H1 (cell line): ENCODE data around the gene AGBL5. TPM values are rescaled to one million over a fixed set of nuclear protein-coding genes. Genes with fewer than 3 reads are reported as not detected.
"Not testable (repeated sequence)": the region's sequence is repeated elsewhere in the genome, so short reads cannot be mapped to it uniquely, and the experiment has no call there.

Experiments
- CTCF ChIA-PET: fragments of 300-600 bp; sonication (Branson Sonifier 250); formaldehyde crosslinking; loops from one replicate; lab custom pipeline; 2021; ENCODE audit not compliant: partially characterized antibody; lab: Charles Lee
- POLR2A ChIA-PET: fragments of 300-600 bp; sonication (Branson Sonifier 250); formaldehyde crosslinking; loops from one replicate; lab custom pipeline; 2021; ENCODE audit warnings: inconsistent platforms; ENCODE audit not compliant: partially characterized antibody; lab: Charles Lee
- DNase-seq, 2 experiments: peaks; one replicate each; pipeline versions ENCODE4 v3.0.0 to v3.0.0-alpha.2; 2010 to 2022; ENCODE audit warnings: low spot score in 2 of 2, low read depth in 1 of 2, mixed read lengths in 1 of 2
- FAIRE-seq: peaks from 2 replicates; lab custom pipeline; 2011; peaks lifted over from hg19 to GRCh38; lab: Jason Lieb, UNC
- H2AFZ ChIP-seq: 2 replicates; pipeline ENCODE4 v1.8.1; 2012; ENCODE audit warnings: low read length, inconsistent platforms
- H2AK5ac ChIP-seq: 2 replicates; pipeline ENCODE4 v1.6.1; 2013; ENCODE audit warnings: low read depth, low read length
- H2BK120ac ChIP-seq: replicated peaks from 2 replicates; pipeline ENCODE3; 2013; ENCODE audit warnings: low read depth, low read length, inconsistent platforms
- H2BK12ac ChIP-seq: 2 replicates; pipeline ENCODE4 v1.6.1; 2013; ENCODE audit warnings: low read depth, low read length
- H2BK15ac ChIP-seq: 2 replicates; pipeline ENCODE4 v1.6.1; 2013; ENCODE audit warnings: low read length
- H2BK20ac ChIP-seq: 2 replicates; pipeline ENCODE4 v1.6.1; 2013; ENCODE audit warnings: low read length
- H2BK5ac ChIP-seq: 2 replicates; pipeline ENCODE4 v1.6.1; 2013; ENCODE audit warnings: low read depth, low read length
- H3K14ac ChIP-seq: 2 replicates; pipeline ENCODE4 v1.6.1; 2013; ENCODE audit warnings: inconsistent platforms; ENCODE audit not compliant: insufficient read length
- H3K18ac ChIP-seq: 2 replicates; pipeline ENCODE4 v1.6.1; 2013; ENCODE audit warnings: low read length; ENCODE audit errors: extremely low read depth
- H3K23ac ChIP-seq: 2 replicates; pipeline ENCODE4 v1.6.1; 2013; ENCODE audit warnings: inconsistent platforms; ENCODE audit not compliant: insufficient read length
- H3K23me2 ChIP-seq: 2 replicates; pipeline ENCODE4 v1.6.1; 2013; ENCODE audit warnings: low read depth, low read length
- H3K27ac ChIP-seq: 2 replicates; pipeline ENCODE4 v1.6.1; 2011; ENCODE audit warnings: low read depth, low read length, inconsistent platforms
- H3K27me3 ChIP-seq, 4 experiments: replicated peaks in 1 of 4; 1 replicate in 1 of 4; 2 replicates in 3 of 4; pipeline versions ENCODE4 v1.6.1 to v1.8.1; 2011 to 2013; ENCODE audit warnings: low read length in 3 of 4, mild to moderate bottlenecking in 3 of 4, inconsistent platforms in 2 of 4, mixed read lengths in 2 of 4, moderate library complexity in 1 of 4; ENCODE audit not compliant: control insufficient read depth in 3 of 4, insufficient read depth in 3 of 4; ENCODE audit errors: extremely low read depth in 1 of 4
- H3K36me3 ChIP-seq, 4 experiments: 2 replicates each; pipeline versions ENCODE4 v1.6.1 to v1.8.1; 2011 to 2013; ENCODE audit warnings: mild to moderate bottlenecking in 4 of 4, low read length in 3 of 4, moderate library complexity in 2 of 4, control low read depth in 1 of 4, inconsistent platforms in 1 of 4; ENCODE audit not compliant: insufficient read depth in 4 of 4, control insufficient read depth in 2 of 4
- H3K4ac ChIP-seq: replicated peaks from 2 replicates; pipeline ENCODE3; 2013; ENCODE audit warnings: low read length, low read depth, mixed read lengths, inconsistent platforms; ENCODE audit not compliant: insufficient read length
- H3K4me1 ChIP-seq, 4 experiments: replicated peaks in 1 of 4; 1 replicate in 1 of 4; 2 replicates in 3 of 4; pipeline versions ENCODE4 v1.6.1 to v1.8.1; 2011 to 2013; ENCODE audit warnings: low read length in 3 of 4, inconsistent platforms in 2 of 4, mixed read lengths in 1 of 4; ENCODE audit not compliant: insufficient read depth in 4 of 4, control insufficient read depth in 3 of 4
- H3K4me2 ChIP-seq, 2 experiments: 2 replicates each; pipeline versions ENCODE4 v1.6.1 to v1.8.1; 2011 to 2013; ENCODE audit warnings: low read depth in 2 of 2, low read length in 2 of 2, control low read depth in 1 of 2, inconsistent platforms in 1 of 2, mild to moderate bottlenecking in 1 of 2; ENCODE audit not compliant: insufficient read depth in 1 of 2
- H3K4me3 ChIP-seq, 4 experiments: fragments of 200-600, 300-600 bp in 1 of 4; sonication (generic), shearing (Covaris generic), sonication (Bioruptor Twin) in 1 of 4; 2 replicates each; pipeline versions ENCODE4 v1.5.1 to v1.8.1; 2011 to 2016; ENCODE audit warnings: low read length in 4 of 4, low read depth in 3 of 4, control low read depth in 2 of 4, inconsistent platforms in 2 of 4, mild to moderate bottlenecking in 2 of 4, mixed read lengths in 1 of 4, moderate library complexity in 1 of 4; ENCODE audit not compliant: insufficient read depth in 2 of 4; ENCODE audit errors: extremely low read depth in 1 of 4
- H3K56ac ChIP-seq: replicated peaks from 2 replicates; pipeline ENCODE3; 2013; ENCODE audit warnings: low read depth, mild to moderate bottlenecking, mixed read lengths, low read length, inconsistent platforms; ENCODE audit not compliant: insufficient read length
- H3K79me1 ChIP-seq: 2 replicates; pipeline ENCODE4 v1.6.1; 2013; ENCODE audit warnings: low read depth, low read length, control low read depth
- H3K79me2 ChIP-seq, 2 experiments: 2 replicates each; pipeline versions ENCODE4 v1.6.1 to v1.8.1; 2012 to 2013; ENCODE audit warnings: low read length in 2 of 2, mild to moderate bottlenecking in 2 of 2, inconsistent platforms in 1 of 2; ENCODE audit not compliant: insufficient read depth in 2 of 2, control insufficient read depth in 1 of 2
- H3K9ac ChIP-seq, 4 experiments: replicated peaks in 1 of 4; 1 replicate in 1 of 4; 2 replicates in 3 of 4; pipeline versions ENCODE4 v1.6.1 to v1.8.1; 2011 to 2013; ENCODE audit warnings: low read depth in 3 of 4, low read length in 3 of 4, control low read depth in 2 of 4, mild to moderate bottlenecking in 2 of 4, moderate library complexity in 2 of 4, inconsistent platforms in 1 of 4; ENCODE audit errors: extremely low read depth in 1 of 4
- H3K9me3 ChIP-seq, 2 experiments: 2 replicates each; pipeline versions ENCODE4 v1.6.1 to v1.8.1; 2012 to 2013; ENCODE audit warnings: mild to moderate bottlenecking in 2 of 2, moderate library complexity in 2 of 2, control low read depth in 1 of 2, inconsistent platforms in 1 of 2, low read depth in 1 of 2, low read length in 1 of 2, mixed read lengths in 1 of 2; ENCODE audit not compliant: insufficient read depth in 2 of 2
- H4K20me1 ChIP-seq, 2 experiments: replicated peaks in 1 of 2; 2 replicates each; pipeline versions ENCODE3 to v1.8.1; 2011 to 2013; ENCODE audit warnings: inconsistent platforms in 2 of 2, low read length in 2 of 2, mild to moderate bottlenecking in 1 of 2; ENCODE audit not compliant: insufficient read depth in 2 of 2, control insufficient read depth in 1 of 2
- H4K5ac ChIP-seq: 2 replicates; pipeline ENCODE4 v1.6.1; 2013; ENCODE audit warnings: low read length, low read depth, mixed read lengths, inconsistent platforms; ENCODE audit not compliant: insufficient read length
- H4K8ac ChIP-seq: 2 replicates; pipeline ENCODE4 v1.8.0; 2013; ENCODE audit warnings: mild to moderate bottlenecking, moderate library complexity, low read length, inconsistent platforms; ENCODE audit not compliant: insufficient read depth; ENCODE audit errors: extremely low read depth
- H4K91ac ChIP-seq: replicated peaks from 2 replicates; pipeline ENCODE3; 2013; ENCODE audit warnings: low read length, mixed read lengths, inconsistent platforms; ENCODE audit not compliant: insufficient read length
- CBX5 ChIP-seq: fragments of 300-800, 300-1000 bp; sonication (generic); IDR thresholded peaks from 2 replicates; pipeline ENCODE4 v1.7.1; 2016; ENCODE audit warnings: antibody characterized with exemption, low read length, low read depth
- POU5F1 ChIP-seq: IDR thresholded peaks from 2 replicates; pipeline ENCODE4 v1.6.1; 2011; ENCODE audit warnings: low read depth, mild to moderate bottlenecking, low read length, moderate library complexity
- SIX5 ChIP-seq: IDR thresholded peaks from 2 replicates; pipeline ENCODE4 v1.6.1; 2011; ENCODE audit warnings: mild to moderate bottlenecking, low read depth, low read length
- SUZ12 ChIP-seq: fragments of 200-600 bp; sonication (generic); IDR thresholded peaks from 2 replicates; pipeline ENCODE4 v1.6.1; 2012; ENCODE audit warnings: mild to moderate bottlenecking, inconsistent platforms, low read length, moderate library complexity, mixed read lengths
- WGBS, 2 experiments: shearing (Covaris generic) in 1 of 2; methylation state at CpG; one replicate each; pipeline versions ENCODE4 v1.1.6 to v1.1.7; 2013 to 2015; ENCODE audit warnings: low lambda C conversion rate in 2 of 2, mixed read lengths in 2 of 2, inconsistent platforms in 1 of 2, low coverage in 1 of 2, missing lambda C conversion rate in 1 of 2; ENCODE audit not compliant: insufficient replicate concordance in 2 of 2, insufficient coverage in 1 of 2, insufficient read length in 1 of 2; ENCODE audit errors: extremely low coverage in 1 of 2, missing lambda C conversion rate in 1 of 2; 5-methylcytosine and 5-hydroxymethylcytosine counted together
- polyA plus RNA-seq, 7 experiments: library from polyadenylated mRNA; depleted of rRNA in 3 of 7; stranded (reverse) in 5 of 7; unstranded in 2 of 7; fragments of >200 nt in 5 of 7; fragments of 200-250 nt in 2 of 7; gene quantifications; 1 replicate in 5 of 7; 2 replicates in 1 of 7; 4 replicates in 1 of 7; pipeline versions ENCODE4 v1.2.1 to v1.2.3, GENCODE V29; 2011 to 2013; ENCODE audit warnings: missing spikeins in 2 of 7, mixed read lengths in 2 of 7
- total RNA-seq: library from RNA; stranded (reverse); fragmentation: NEBNext Ultra II Directional; extraction: Animal tissue kit (Norgen Biotek cat#: 25700); gene quantifications from 2 replicates; pipeline ENCODE4 v1.2.1, GENCODE V29; 2021

Gene AGBL5
- total and polyA plus RNA-seq, 2 of the 8 experiments (the other 6 are each of a cell fraction or from before 2014, with no cell fraction given), result 45.4 to 62.0 TPM

DNA sequence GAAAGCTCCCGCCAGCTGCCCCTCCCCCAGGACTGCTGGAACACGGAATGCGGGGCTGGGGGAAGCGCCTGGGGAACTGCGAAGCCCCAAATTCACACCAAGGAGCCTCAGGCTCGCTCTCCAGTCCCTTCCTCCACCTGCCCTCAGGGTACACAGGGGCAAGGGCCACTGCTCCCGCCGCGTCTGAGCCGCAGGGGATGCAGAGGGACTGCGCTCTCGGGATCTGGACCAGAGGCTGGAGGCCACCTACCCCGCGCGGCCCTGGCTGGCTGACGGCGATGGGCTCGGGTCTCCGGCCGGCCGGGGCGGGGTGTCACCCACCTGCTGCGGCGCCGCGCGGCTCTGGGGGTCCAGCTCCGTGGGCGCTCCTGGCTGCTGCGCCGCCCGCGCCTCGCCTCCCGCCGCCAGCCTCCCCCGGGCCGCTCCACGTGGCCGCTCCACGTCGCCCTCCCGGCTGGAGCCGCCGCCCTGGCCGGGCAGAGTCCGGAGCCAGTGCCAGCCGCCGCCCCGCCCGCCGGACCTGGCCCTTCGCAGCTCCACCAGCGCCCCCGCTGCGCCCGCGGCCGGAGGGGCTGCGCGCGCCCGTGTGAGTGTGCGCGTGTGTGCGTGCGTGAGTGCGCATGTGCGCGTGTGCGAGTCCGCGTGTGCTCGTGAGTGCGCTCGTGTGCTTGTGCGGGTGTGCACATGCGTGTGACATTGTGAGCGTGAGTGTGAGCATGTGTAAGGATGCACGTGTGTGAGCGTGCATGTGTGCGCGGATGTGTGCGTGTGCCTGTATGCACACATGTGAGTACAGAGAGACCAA lies 67.3 kb downstream of the AGBL5 start, which contains the start of gene CGREF1 (continued):
- TF ChIP-seq SUZ12 (peak; percentile 69), POU5F1 (no peak), CBX5 (no peak), SIX5 (no peak)

DNA sequence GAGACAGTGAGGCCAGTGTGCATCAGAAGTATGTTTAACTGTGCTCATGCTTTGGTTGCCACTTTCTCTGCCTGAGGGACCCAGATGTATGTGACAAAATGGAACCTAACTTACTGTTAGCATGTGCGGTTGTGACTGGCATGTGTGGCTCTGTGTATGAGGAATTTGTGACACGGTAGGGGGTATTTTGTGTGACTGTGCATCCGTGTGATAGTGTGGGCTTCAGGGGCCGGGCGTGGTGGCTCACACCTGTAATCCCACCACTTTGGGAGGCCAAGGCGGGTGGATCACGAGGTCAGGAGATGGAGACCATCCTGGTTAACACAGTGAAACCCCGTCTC lies 67.8 kb downstream of the AGBL5 start:
- not testable (repeated sequence) for H4K8ac ChIP-seq, H3K14ac ChIP-seq, H3K36me3 ChIP-seq, H2AFZ ChIP-seq, H4K20me1 ChIP-seq, H2BK5ac ChIP-seq, H3K79me2 ChIP-seq, H2BK120ac ChIP-seq, H3K56ac ChIP-seq, H3K4ac ChIP-seq, FAIRE-seq, H3K18ac ChIP-seq, H3K27ac ChIP-seq, H3K79me1 ChIP-seq, H3K9me3 ChIP-seq, DNase-seq
- ChIA-PET CTCF (interaction anchor here (1.1 to 1.9 kb wide), 3 partner anchors 12 to 17 kb away, joined by 4 to 5 read pairs (median 4); no protein-coding TSS in a partner anchor), POLR2A (interaction anchor here (1.3 to 1.5 kb wide), 3 partner anchors 9 to 64 kb away, joined by 3 to 5 read pairs (median 4); partner anchors contain the start of gene PREB)
- peaks cover 15% of the 10 kb centered on the region for H3K23me2 ChIP-seq
- H3K27me3 ChIP-seq, result peaks cover 8 to 63% (median 45%) of the 10 kb centered on the region in 4 experiments
- WGBS, 2 experiments, result 82% methylated on average over 8 of the region's 8 CpGs; no CpG with 5 or more reads in 1 of the 2 experiments
- H2AK5ac ChIP-seq, result peak overlapping the region; percentile 92
- peak overlapping the region; percentile 34 for H2BK15ac ChIP-seq
- H3K4me3 ChIP-seq, result peak overlapping the region; percentile 40 to 68 (median 52); a peak in 7 of 8 replicates
- peak overlapping the region; percentile 62 for H4K5ac ChIP-seq
- peak overlapping the region; percentile 18; the same call in 1 of the 2 replicates for H2BK20ac ChIP-seq
- peak overlapping the region; percentile 40 for H4K91ac ChIP-seq
- peak overlapping the region; percentile 59 for H3K23ac ChIP-seq
- H3K9ac ChIP-seq, result peak overlapping the region in 2 of 4 experiments; percentile 33 to 64; a peak in 2 of 7 replicates
- H2BK12ac ChIP-seq, result peak overlapping the region; percentile 80; the same call in 1 of the 2 replicates
- peak overlapping the region; percentile 94 to 98 for H3K4me2 ChIP-seq
- H3K4me1 ChIP-seq, result peaks cover 0 to 19% (median 12%) of the 10 kb centered on the region in 4 experiments; a peak in 6 of 7 replicates
